Measurements from ENCODE around the gene TNFSF15. TPM values are rescaled to one million over a fixed set of nuclear protein-coding genes. Genes with fewer than 3 reads are reported as not detected.

TNFSF15 gene
- 0.23 and 0.53 TPM in 2 replicates for total RNA-seq (2014; rRNA removed; shearing (Covaris generic))
- polyA plus RNA-seq (2015; cell fraction: cytosol; rRNA removed) = 0.05 TPM in 2 replicates
- 0.02 and 0.07 TPM in 2 replicates for polyA plus RNA-seq (2015; cell fraction: nucleus; rRNA removed)

DNA sequence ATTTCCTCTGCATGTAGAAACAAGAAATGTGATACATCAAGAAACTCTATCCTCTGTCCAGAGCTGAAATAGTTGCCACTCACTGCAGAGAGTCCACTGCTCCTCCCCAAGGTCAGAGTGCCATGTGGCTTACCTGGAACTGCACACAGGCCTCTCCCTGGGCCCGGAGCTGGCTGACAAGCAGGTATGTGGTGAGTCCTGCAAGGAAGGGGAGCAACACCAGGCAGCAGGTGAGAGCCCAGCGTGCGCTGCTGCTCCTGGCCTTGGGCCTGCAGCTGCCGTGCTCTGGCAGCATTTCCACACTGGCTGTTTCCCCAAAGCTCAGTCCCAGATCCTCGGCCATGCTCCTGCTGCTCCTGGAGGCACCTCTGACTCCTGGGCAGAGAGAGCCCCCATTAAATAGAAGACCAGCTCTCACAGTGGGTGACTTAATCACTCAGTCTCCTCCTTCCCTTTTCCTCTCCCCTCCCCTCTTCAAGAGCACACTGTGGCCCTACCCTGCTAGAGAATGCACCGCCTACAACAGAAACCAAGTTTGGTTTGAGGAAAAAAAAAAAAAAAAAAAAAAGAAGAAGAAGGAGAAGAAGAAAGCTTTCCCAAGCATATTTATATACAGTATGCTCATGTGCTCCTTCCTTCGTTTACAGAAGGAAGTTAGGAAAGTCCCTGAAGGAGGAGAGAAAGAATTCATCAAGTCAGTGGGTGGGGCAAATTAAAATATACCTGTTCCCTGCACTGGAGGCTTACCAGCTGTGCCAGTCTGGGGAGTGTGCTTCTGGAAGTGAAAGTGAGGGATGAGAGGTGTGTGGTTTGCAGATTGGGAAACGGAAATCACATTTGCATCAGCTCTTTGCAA is at the start of gene TNFSF15:
Gene TNFSF15, minus strand, starts transcription at position 370 of the 856 bp plus-strand sequence. Its CDS starts 27 bp downstream, at position 343.
- no peak for DNase-seq (ENCODE audit: low read depth)

DNA sequence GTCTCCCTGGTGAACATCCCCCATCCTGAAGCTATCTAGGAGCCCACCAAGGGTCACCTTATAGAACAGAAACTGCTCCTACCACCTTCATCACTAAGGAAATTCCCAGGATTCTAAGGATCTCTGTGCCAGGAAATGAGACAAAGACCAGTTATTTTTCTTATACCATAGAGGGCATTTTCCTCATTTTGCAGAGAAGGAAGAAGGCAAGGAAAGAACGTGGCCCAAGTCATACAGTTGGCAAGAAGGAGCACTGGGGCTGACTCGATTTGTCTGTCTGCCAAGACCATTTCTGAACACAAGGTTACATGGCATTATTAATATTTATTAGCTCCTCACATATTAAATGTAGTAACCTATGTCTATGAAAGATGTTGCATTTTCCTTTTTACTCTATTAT is 49.6 kb upstream of the TNFSF15 start:
- no peak for DNase-seq (ENCODE audit: low read depth)

- DNase-seq (ENCODE audit: low read depth) = no peak
Measured at GRCh38 chr9:114854736-114855355, 49.0 kb upstream of the TNFSF15 start.

DNA sequence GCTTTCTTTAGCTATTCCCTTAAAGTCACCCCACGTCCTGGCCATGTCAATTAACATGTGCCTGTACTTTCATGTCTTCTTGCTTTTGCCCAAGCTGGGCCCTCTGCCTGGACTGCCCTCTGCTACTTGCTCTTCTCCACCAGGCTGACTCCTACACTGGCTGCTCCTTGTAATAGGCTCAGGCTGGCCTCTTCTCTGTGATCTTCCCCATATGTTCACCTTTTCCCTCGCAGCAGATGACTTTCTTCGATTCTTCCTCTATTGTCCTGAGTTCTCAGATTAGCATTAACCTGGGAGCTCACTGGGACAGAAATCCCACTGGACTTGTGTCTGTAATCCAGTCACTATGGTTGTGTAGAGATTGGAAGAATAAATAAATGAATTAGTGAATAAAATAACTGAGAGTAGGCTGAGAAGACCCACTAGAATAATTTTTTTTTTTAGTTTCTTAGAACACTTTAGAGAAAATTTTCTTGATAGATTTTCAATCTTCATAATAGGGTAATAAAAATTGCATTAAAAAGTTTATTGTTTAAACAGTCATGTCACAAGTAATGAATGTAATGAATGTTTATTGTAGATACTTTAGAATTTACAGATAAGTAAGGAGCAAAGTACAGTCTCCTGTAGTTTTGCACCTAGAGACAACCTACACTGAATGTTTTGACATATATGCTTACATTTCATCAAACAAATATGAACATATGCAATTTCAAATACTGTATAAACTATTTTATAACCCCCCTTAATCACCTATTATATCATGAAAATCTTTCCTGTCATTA is 47.4 kb upstream of the TNFSF15 start:
- no peak for DNase-seq (ENCODE audit: low read depth)

DNA sequence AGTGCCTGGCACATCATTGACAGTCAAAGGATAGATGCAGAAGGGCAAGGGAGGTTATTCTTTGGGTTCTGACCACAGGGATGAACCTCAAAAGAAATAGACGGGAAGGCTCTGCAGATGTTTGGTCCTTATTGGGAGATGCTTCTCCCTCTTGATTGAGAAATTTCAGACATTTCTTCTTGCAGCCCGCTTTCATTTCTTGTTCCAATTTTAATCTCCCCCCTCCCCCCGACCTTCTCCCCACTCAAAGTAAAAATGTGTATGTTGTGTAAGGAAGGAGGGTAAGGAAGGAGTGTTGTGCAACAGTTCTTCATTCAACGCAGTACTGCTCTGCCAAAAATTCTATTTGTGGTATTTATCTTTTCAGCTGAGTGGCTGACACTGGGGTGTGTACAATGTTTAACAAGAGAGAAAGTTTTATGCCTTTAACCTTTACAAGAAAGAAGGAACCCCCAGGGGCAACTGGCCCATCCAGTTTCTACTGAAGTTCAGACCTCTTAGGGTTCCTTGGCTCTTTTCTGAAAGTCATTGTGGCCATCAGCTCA is 46.3 kb upstream of the TNFSF15 start:
- no peak for DNase-seq (ENCODE audit: low read depth)

DNA sequence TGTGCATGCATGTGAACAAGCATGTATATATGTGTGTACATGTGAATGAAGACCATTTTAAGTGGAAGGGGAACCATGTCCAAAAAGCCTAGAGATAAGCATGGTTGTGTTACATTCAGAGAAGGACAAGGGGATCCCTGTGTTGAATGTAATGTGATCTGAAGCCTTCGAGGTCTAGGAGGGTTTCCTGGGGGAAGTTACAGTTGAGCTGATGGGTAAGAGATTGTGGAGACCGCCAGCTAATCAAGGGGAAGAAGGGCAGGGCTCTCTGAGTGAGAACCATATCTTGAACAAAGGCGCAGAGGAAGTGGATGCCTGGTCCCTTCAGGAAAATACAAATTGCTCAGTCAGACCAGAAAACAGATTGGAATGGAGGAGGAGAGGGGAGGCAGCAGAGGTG is 45.5 kb upstream of the TNFSF15 start:
- DNase-seq (ENCODE audit: low read depth) = no peak

DNA sequence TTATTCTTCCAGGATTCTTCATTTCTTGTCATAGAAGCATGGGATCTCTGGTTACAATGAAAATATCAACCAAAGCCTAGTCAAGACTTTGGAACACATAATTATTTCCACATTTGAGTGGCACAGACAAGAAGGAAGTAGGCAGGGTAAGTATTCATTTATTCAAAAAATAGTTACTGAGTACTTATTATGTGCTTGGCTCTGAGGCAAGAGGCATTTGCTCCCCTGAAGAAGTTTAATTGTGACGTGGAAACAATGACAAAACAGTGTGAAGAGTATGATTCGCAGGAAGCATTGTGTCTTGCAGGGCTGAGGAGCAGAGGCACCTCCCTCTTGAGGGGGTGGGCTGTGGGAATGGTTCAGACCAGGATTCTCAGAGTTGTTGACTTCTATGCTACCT is 45.0 kb upstream of the TNFSF15 start:
- DNase-seq (ENCODE audit: low read depth) = no peak

- no peak for DNase-seq (ENCODE audit: low read depth)
Measured at GRCh38 chr9:114849450-114849849, 43.6 kb upstream of the TNFSF15 start.

DNA sequence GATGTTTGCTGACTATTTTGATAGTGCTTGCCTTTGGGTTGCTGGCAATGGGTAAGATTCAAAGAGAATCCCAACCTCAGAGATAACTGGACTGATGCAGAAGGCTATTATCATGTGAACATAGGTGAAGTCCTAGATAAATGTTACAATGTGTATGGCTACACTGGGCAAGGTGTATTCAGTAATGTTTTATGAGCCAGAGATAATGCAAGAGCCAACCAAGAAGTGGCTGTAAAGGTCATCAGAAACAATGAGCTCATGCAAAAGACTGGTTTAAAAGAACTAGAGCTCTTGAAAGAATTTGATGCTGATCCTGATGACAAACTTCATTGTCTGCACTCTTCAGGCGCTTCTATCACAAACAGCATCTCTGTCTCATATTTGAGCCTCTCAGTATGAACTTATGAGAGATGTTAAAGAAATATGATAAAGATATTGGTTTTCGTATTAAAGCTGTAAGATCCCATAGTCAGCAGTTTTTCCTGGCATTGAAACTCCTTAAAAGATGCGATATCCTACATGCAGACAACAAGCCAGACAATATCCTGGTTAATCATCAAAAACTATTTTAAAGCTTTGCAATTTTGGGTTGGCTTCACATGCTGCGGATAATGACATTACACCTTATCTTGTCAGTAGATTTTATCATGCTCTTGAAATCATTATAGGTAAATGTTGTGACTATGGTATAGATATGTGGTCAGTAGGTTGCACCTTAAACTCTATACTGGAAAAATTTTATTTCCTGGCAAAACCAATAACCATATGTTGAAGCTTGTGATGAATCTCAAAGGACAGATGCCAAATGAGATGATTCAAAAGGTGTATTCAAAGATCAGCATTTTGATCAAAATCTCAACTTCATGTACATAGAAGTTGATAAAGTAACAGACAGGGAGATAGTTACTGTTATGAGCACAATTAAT is 41.9 kb upstream of the TNFSF15 start:
- DNase-seq (ENCODE audit: low read depth) = no peak

DNA sequence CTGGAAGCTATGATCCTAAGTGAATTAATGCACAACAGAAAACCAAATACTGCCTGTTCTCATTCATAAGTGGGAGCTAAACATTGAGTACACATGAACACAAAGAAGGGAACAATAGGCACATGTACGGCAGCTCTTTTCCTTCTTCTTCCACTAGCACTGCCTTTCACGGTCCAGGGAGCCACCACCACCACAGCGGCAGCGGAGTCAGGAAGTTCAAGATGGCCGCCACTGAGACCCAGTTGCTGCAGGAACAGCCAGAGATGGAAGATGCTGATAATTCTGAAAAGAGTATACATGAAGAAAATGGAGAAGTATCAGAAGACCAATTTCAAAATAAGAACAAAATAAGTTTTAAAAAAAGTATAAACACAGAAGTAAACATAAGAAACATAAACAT is 39.5 kb upstream of the TNFSF15 start:
- no peak for DNase-seq (ENCODE audit: low read depth)

DNA sequence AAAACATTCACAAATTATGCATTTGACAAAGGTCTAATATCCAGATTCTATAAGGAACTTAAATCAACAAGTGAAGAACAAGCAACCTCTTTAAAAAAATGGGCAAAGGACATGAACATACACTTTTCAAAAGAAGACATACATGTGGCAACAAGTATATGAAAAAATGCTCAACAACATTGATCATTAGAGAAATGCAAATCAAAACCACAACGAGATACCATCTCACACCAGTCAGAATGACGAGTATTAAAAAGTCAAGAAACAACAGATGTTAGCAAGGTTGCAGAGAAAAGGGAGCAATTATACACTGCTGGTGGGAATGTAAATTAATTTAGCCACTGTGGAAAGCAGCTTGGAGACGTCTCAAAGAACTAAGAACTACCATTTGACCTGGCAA is 38.9 kb upstream of the TNFSF15 start:
- no peak for DNase-seq (ENCODE audit: low read depth)

- DNase-seq (ENCODE audit: low read depth) = peak; percentile 7
Measured at GRCh38 chr9:114837923-114838322, 32.1 kb upstream of the TNFSF15 start.

- peak; percentile 59 for DNase-seq (ENCODE audit: low read depth)
Measured at GRCh38 chr9:114836769-114837168, 30.9 kb upstream of the TNFSF15 start.

DNA sequence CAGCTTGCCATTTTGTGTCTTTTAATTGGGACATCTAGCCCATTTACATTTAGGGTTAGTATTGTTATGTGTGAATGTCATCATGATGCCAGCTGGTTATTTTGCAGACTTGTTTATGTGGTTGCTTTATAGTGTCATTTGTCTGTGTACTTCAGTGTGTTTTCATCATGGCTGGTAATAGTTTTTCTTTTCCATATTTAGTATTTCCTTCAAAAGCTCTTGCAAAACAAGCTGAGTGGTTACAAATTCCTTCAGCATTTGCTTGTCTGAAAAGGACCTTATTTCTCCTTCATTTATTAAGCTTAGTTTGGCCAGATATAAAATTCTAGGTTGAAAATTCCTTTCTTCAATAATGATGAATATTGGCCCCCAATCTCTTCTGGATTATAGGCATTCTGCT is 28.5 kb upstream of the TNFSF15 start:
- no peak for DNase-seq (ENCODE audit: low read depth)

GRCh38 chr9:114830546-114830945 is 24.7 kb upstream of the TNFSF15 start:
- no peak for DNase-seq (ENCODE audit: low read depth)

DNA sequence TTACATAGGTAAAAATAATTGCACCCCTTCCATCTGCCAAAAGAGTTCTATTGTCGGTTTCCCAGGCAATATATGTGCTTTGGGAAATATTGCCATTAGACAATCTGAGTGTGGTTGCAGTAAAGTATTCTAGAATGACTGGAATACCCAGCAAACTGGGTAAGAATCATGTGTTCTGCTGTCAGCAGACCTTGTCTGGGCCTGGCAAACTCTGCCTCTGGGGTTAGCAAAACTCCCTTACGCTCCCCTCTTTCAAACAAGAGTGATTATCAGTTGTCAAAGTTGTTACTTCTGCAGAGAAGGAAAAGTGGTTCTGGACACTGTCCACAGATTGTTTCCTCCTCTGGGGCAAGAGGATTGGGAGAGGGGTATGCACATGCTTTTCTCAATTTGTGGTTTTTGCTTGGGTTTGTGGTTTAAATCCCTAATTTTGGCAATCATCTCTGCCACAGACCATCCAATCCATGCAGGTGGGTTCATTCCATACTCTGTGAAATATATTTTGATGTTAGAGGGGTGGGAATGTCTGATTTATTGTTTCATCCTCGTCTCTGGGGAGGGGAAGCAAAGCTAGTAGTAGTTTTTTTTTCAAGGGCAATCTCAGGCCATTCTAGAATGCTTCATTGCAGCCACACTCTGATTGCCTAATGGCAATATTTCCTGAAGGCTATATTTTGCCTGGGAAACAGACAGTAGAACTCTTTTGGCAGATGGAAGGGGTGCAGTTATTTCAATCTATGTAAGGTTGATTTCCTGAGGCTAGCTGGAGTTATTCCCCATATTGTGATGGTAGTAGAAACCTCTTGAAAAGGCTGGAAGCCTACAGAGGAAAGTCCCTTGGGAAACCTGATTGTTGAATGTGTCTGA is 24.0 kb upstream of the TNFSF15 start:
- no peak for DNase-seq (ENCODE audit: low read depth)

- no peak for DNase-seq (ENCODE audit: low read depth)
Measured at GRCh38 chr9:114828303-114828650, 22.4 kb upstream of the TNFSF15 start.

- DNase-seq (ENCODE audit: low read depth) = no peak
Measured at GRCh38 chr9:114827641-114828302, 21.9 kb upstream of the TNFSF15 start.

DNA sequence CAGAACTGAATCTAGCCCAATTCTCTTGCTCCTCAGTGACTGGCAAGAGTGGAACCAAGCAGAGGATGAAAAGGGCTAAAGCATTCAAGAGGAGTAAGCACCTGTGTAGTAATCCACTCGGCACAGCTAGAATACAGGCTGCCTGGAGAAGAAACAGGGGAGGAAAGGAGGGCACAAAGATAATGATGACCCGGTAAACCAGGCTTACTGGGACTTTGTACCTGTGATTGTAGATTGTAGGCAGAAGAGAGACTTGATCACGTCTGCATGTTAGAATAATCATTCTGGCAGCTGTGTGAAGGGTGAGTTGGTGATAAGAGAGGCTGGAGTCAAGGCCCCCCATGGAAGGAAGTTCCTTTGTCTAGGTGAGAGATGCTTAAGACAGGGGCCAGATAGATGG is 20.6 kb upstream of the TNFSF15 start:
- no peak for DNase-seq (ENCODE audit: low read depth)
